Osteoblast (primary cell): ENCODE results near the gene MCM6. TPM values are rescaled to one million over a fixed set of nuclear protein-coding genes. Genes with fewer than 3 reads are reported as not detected.

Experiments used
- DNase-seq: peaks from one replicate; pipeline ENCODE4 v3.0.0; 2011; ENCODE audit warnings: low spot score, mixed read lengths; ENCODE audit not compliant: insufficient read length; ENCODE audit errors: missing footprints
- H2AFZ ChIP-seq: 2 replicates; pipeline ENCODE4 v1.6.0; 2011; ENCODE audit warnings: mild to moderate bottlenecking, low read length
- H3K27ac ChIP-seq: 2 replicates; pipeline ENCODE4 v1.5.1; 2011; ENCODE audit warnings: mild to moderate bottlenecking, low read depth, low read length, moderate library complexity
- H3K27me3 ChIP-seq: 2 replicates; pipeline ENCODE4 v1.6.0; 2012; ENCODE audit warnings: mild to moderate bottlenecking, control low read depth, inconsistent platforms, low read length, moderate library complexity; ENCODE audit not compliant: insufficient read depth
- H3K36me3 ChIP-seq: 2 replicates; pipeline ENCODE4 v1.5.1; 2011; ENCODE audit warnings: mild to moderate bottlenecking, low read length, control low read depth, moderate library complexity; ENCODE audit not compliant: insufficient read depth
- H3K4me1 ChIP-seq: 2 replicates; pipeline ENCODE4 v1.5.1; 2011; ENCODE audit warnings: mild to moderate bottlenecking, low read length, control low read depth, moderate library complexity; ENCODE audit not compliant: insufficient read depth
- H3K4me2 ChIP-seq: 2 replicates; pipeline ENCODE4 v1.6.0; 2011; ENCODE audit warnings: mild to moderate bottlenecking, low read length; ENCODE audit not compliant: insufficient read depth
- H3K4me3 ChIP-seq: fragments of 200-600 bp; sonication (generic); 3 replicates; pipeline ENCODE4 v1.5.1; 2012; ENCODE audit warnings: mild to moderate bottlenecking, low read length, inconsistent platforms; ENCODE audit not compliant: insufficient read depth
- H3K79me2 ChIP-seq: 2 replicates; pipeline ENCODE4 v1.6.0; 2012; ENCODE audit warnings: mild to moderate bottlenecking, low read length, control low read depth, inconsistent platforms; ENCODE audit not compliant: insufficient read depth
- H3K9me3 ChIP-seq: 2 replicates; pipeline ENCODE4 v1.5.1; 2011; ENCODE audit warnings: low read depth, low read length, control low read depth
- H4K20me1 ChIP-seq: 2 replicates; pipeline ENCODE4 v1.6.0; 2012; ENCODE audit warnings: mild to moderate bottlenecking, low read length, control low read depth; ENCODE audit not compliant: insufficient read depth
- CTCF ChIP-seq: IDR thresholded peaks from 2 replicates; pipeline ENCODE4 v1.5.1; 2011; ENCODE audit warnings: mild to moderate bottlenecking, low read depth, low read length, moderate library complexity; ENCODE audit errors: extremely low read depth
- total RNA-seq: library from RNA; depleted of rRNA; stranded (reverse); fragments of >200 nt; gene quantifications from 2 replicates; pipeline ENCODE4 v1.2.3, GENCODE V29; 2012

The MCM6 gene
- total RNA-seq, 1 donor, result 14.5 TPM

DNA sequence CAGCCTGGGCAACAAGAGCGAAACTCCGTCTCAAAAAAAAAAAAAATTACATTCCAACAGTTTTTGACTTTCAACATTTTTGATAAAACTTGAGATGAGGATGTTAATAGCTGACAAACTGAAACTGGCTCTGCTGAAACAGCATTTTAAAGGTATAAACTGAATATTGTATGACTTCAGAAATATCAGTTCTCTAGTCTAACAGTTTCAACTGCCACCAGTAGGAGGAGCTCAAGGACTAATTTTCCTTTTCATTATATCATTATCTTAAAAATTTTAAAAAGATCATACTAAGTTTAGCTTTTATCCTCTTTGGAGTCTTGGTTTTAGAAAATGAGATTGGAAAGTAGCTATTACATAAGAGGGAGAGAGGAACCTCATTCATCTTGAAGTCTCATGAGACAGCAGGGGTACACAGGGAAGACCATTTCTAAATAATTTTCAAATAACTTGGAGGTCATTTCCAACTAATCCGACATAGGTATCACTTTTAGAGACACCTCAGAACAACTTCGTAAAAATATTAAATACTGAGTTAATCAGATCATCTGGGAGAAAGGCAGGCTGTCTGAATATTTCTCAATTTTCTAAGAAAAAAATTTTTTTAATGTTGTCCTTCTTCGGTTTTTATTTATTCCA lies 37.6 kb upstream of the MCM6 start:
- H3K27me3 ChIP-seq, result no peaks in the 10 kb centered on the region
- TF ChIP-seq CTCF, result peak; percentile 71
- no peak overlapping the region for H3K4me3 ChIP-seq
- DNase-seq, result no peak
- H3K27ac ChIP-seq, result no peak overlapping the region
- no peaks in the 10 kb centered on the region for H3K79me2 ChIP-seq
- H3K36me3 ChIP-seq, result peaks cover 6% of the 10 kb centered on the region
- H3K4me2 ChIP-seq, result no peak overlapping the region
- no peaks in the 10 kb centered on the region for H3K9me3 ChIP-seq
- no peaks in the 10 kb centered on the region for H4K20me1 ChIP-seq
- H3K4me1 ChIP-seq, result peaks cover 6% of the 10 kb centered on the region
- H2AFZ ChIP-seq, result no peak overlapping the region

DNA sequence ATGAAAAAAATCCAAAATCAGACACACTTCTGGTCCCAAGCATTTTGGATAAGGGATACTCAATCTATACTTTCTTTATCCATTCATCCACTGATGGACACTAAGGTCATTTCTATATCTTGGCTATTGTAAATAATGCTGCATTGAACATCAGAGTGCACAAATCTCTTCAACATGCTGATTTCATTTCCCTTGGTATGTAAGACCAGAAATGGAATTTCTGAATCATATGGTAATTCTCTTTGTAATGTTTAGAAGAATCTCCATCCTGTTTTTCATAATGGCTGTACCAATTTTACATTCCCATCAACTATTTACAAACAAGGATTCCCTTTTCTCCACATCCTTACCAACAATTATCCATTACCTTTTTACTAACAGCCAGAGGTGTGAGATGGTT lies 33.7 kb upstream of the MCM6 start:
- no peak for DNase-seq
- H3K4me1 ChIP-seq, result peaks cover 6% of the 10 kb centered on the region
- H3K4me2 ChIP-seq, result no peak overlapping the region
- no peaks in the 10 kb centered on the region for H3K79me2 ChIP-seq
- no peak for TF ChIP-seq CTCF
- H3K27me3 ChIP-seq, result no peaks in the 10 kb centered on the region
- H3K9me3 ChIP-seq, result no peaks in the 10 kb centered on the region
- H4K20me1 ChIP-seq, result no peaks in the 10 kb centered on the region
- H3K36me3 ChIP-seq, result peaks cover 27% of the 10 kb centered on the region
- H3K4me3 ChIP-seq, result no peak overlapping the region
- no peak overlapping the region for H2AFZ ChIP-seq
- no peak overlapping the region for H3K27ac ChIP-seq

- no peaks in the 10 kb centered on the region for H3K27me3 ChIP-seq
- no peak overlapping the region for H2AFZ ChIP-seq
- H3K27ac ChIP-seq, result no peak overlapping the region
- no peak for DNase-seq
- H3K4me2 ChIP-seq, result no peak overlapping the region
- no peak overlapping the region for H3K4me3 ChIP-seq
- TF ChIP-seq CTCF, result no peak
- H4K20me1 ChIP-seq, result no peaks in the 10 kb centered on the region
- peaks cover 11% of the 10 kb centered on the region for H3K4me1 ChIP-seq
- peaks cover 26% of the 10 kb centered on the region for H3K36me3 ChIP-seq
- H3K9me3 ChIP-seq, result no peaks in the 10 kb centered on the region
- H3K79me2 ChIP-seq, result no peaks in the 10 kb centered on the region
These were observed 29.4 kb upstream of the MCM6 start for GRCh38 chr2:135905679-135906078.

DNA sequence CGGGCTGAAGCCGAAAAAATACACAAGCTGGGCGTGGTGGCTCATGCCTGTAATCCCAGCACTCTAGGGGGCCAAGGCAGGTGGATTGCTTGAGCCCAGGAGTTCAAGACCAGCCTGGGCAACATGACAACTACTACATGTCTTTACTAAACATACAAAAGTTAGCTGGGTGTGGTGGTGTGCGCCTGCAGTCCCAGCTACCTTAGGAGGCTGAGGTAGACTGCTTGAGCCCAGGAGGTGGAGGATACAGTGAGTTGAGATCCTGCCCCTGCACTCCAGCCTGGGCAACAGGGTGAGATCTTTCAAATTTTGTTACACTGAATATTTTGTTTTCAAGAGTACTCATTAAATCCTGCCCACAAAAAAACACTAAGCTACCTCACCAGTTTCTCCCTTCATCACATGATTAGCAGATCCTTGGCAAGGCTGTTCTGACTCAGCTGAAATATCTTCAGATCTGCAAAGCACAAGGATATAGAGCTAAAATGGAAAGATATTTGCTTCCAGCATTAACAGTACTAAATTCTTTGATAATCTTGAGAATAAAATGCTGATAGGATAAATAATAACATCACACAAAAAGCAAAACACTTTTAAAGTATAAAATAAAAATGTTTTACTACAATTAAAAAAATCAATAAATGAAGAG lies 28.2 kb upstream of the MCM6 start:
- no peaks in the 10 kb centered on the region for H3K79me2 ChIP-seq
- H3K36me3 ChIP-seq, result peaks cover 26% of the 10 kb centered on the region
- H4K20me1 ChIP-seq, result no peaks in the 10 kb centered on the region
- no peak for TF ChIP-seq CTCF
- H3K4me3 ChIP-seq, result no peak overlapping the region
- H3K27ac ChIP-seq, result peak overlapping the region; percentile 16
- H3K9me3 ChIP-seq, result no peaks in the 10 kb centered on the region
- no peak for DNase-seq
- H3K4me1 ChIP-seq, result peaks cover 5% of the 10 kb centered on the region
- H3K27me3 ChIP-seq, result no peaks in the 10 kb centered on the region
- H3K4me2 ChIP-seq, result no peak overlapping the region
- no peak overlapping the region for H2AFZ ChIP-seq
